Fibroblast of lung (primary cell): ENCODE measurements around the gene TRAPPC12.

Source experiments
- EZH2 ChIP-seq: IDR thresholded peaks from 2 replicates; pipeline ENCODE4 v1.5.1; 2012; ENCODE audit warnings: low read length, control low read depth, mild to moderate bottlenecking; ENCODE audit errors: missing control alignments
- TF ChIP-seq, protein P1 (sequence below), 2 donors: IDR thresholded peaks in 1 of 2; conservative IDR thresholded peaks in 1 of 2; 1 replicate in 1 of 2; 2 replicates in 1 of 2; pipeline ENCODE4 v1.5.1; 2011 to 2012; ENCODE audit warnings: low read length in 2 of 2, control low read depth in 1 of 2, inconsistent platforms in 1 of 2, low read depth in 1 of 2, mild to moderate bottlenecking in 1 of 2

DNA sequence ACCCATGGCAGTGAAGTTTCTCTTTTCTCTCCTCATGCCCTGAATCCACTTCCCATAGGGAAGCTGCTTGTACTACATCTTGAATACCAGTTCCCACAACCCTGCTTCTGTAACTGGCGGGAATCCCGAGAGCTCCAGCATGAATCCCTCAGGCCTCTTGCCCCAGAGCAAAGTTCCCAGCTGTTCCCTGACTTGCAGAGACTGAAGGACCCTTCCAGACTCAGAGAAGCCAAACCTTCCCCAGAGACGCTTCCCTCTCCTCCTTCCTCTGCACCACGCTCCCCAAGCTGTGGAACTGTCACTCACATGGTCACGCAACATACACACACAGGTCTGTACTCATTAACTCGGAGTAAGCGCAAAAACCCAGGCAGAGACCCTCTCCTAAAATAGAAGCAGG is 26.4 kb downstream of the TRAPPC12 start:
- TF ChIP-seq, protein P1, sequence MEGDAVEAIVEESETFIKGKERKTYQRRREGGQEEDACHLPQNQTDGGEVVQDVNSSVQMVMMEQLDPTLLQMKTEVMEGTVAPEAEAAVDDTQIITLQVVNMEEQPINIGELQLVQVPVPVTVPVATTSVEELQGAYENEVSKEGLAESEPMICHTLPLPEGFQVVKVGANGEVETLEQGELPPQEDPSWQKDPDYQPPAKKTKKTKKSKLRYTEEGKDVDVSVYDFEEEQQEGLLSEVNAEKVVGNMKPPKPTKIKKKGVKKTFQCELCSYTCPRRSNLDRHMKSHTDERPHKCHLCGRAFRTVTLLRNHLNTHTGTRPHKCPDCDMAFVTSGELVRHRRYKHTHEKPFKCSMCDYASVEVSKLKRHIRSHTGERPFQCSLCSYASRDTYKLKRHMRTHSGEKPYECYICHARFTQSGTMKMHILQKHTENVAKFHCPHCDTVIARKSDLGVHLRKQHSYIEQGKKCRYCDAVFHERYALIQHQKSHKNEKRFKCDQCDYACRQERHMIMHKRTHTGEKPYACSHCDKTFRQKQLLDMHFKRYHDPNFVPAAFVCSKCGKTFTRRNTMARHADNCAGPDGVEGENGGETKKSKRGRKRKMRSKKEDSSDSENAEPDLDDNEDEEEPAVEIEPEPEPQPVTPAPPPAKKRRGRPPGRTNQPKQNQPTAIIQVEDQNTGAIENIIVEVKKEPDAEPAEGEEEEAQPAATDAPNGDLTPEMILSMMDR (conservative IDR thresholded peaks at IDR 0.05 in 1 of 2, IDR thresholded peaks at IDR 0.05 in 1 of 2; ENCODE audit: low read depth in 1 of 2, low read length in 2 of 2), result no peak
- no peak for TF ChIP-seq EZH2
